T47D (cell line): ENCODE results near the gene SOX1.

Experiments used
- DNase-seq, 2 experiments: peaks; one replicate each; pipeline versions ENCODE4 v3.0.0 to v3.0.0-alpha.2; 2011 to 2012; ENCODE audit warnings: low read depth in 1 of 2, low spot score in 1 of 2
- JUND ChIP-seq: IDR thresholded peaks from 2 replicates; pipeline ENCODE4 v1.6.1; 2012; ENCODE audit warnings: low read depth
- in situ Hi-C: cut with HindIII; loops from 2 replicates; pipeline ENCODE4 v1.10.0; 2016; ENCODE audit warnings: low sequenced_read_pairs, low pct_unique_long_range_greater_than_20kb

Gene SOX1

DNA sequence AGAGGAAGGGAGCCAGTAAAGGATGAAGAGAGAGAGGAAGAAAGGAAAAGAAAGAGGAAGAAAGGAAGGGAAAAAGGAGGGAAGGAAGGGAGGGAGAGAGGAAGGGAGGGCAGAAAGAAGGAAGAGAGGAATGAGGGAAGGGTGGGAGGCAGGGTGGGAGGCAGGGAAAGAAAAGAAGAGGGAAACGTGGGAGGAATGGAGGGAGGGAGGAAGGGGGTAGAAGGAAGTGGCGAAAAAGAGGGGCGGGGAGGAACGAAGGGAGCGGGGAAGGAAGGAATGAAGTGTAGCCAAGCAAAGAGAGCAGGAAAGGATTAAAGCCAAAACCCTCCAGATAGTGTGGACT is 53.1 kb downstream of the SOX1 start:
- in situ Hi-C loops, result no loop called here
- no peak for DNase-seq
- no peak for TF ChIP-seq JUND
